Measurements from ENCODE around the gene CBX1. TPM values are rescaled to one million over a fixed set of nuclear protein-coding genes. Genes with fewer than 3 reads are reported as not detected.
A peak's percentile ranks its signal among the peaks of the same experiment; 100 is the strongest.

CBX1 gene
- 113 and 127 TPM in 2 replicates for total RNA-seq (2014; rRNA removed; shearing (Covaris generic))
- polyA plus RNA-seq (2016; fragmentation: Nextera tagmentation; extraction: Ambion mirVana): 223 and 243 TPM in 2 replicates
- long read RNA-seq, partial matches to known transcripts: 35 of 41 reads
- long read RNA-seq, other reads (novel, unspliced or antisense): 2 of 41 reads

- ATAC-seq: peak; percentile 93
- peaks cover 43% of the 10 kb centered on the region for H3K79me2 ChIP-seq (replicated peaks; ENCODE audit: insufficient read depth)
- peak within 1 kb of the TSS; percentile 91 for H2AFZ ChIP-seq
- no peaks in the 10 kb centered on the region; the same call in none of the 2 replicates for H3F3A ChIP-seq (replicated peaks; ENCODE audit: low read depth)
- peaks cover 8% of the 10 kb centered on the region for H3K4me1 Mint-ChIP-seq
- H3K4me3 ChIP-seq: peak within 1 kb of the TSS; percentile 87
- H3K9me3 Mint-ChIP-seq: no peaks in the 10 kb centered on the region; the same call in 1 of the 3 replicates
- peaks cover 3% of the 10 kb centered on the region; the same call in 1 of the 3 replicates for H3K36me3 Mint-ChIP-seq (ENCODE audit: low read depth)
- H3K27me3 Mint-ChIP-seq (ENCODE audit: insufficient read depth, low read depth, poor library complexity): peaks cover 7% of the 10 kb centered on the region
- peaks cover 28% of the 10 kb centered on the region for H4K20me1 ChIP-seq (replicated peaks; ENCODE audit: insufficient read depth)
- peak within 1 kb of the TSS; percentile 80 for H3K4me2 ChIP-seq
- H3K9me2 ChIP-seq (ENCODE audit: insufficient read depth): no peaks in the 10 kb centered on the region
- H3K4me1 ChIP-seq (ENCODE audit: insufficient read depth): peaks cover 7% of the 10 kb centered on the region; the same call in 1 of the 2 replicates
- peak within 1 kb of the TSS; percentile 82 for H3K4me3 Mint-ChIP-seq
- H3K27ac Mint-ChIP-seq: peak within 1 kb of the TSS; percentile 97
- H3K27me3 ChIP-seq (ENCODE audit: insufficient read depth): no peaks in the 10 kb centered on the region
- peak within 1 kb of the TSS; percentile 95 for H3K27ac ChIP-seq (ENCODE audit: low read depth)
- peak; percentile 97 for DNase-seq (ENCODE audit: low spot score)
- H3K36me3 ChIP-seq (ENCODE audit: insufficient read depth): no peaks in the 10 kb centered on the region
- TF ChIP-seq ETS1 (IDR thresholded peaks at IDR 0.05) (peak; percentile 97), POLR2AphosphoS5 (IDR thresholded peaks at IDR 0.05; ENCODE audit: low read depth) (peak; percentile 72; the same call in 1 of the 2 replicates), STAT1 (IDR thresholded peaks at IDR 0.05; ENCODE audit: unreplicated experiment) (no peak)
These were observed at the start of gene CBX1 for GRCh38 chr17:48101012-48101720. TSS of gene CBX1 (minus strand) at chr17:48101478. CDS start at chr17:48077004, 24,474 bp downstream.

GRCh38 chr17:48150597-48151001 is 49.3 kb upstream of the CBX1 start:
- no peak for ATAC-seq

More at GRCh38 chr17:48150597-48151001, 49.3 kb upstream of the CBX1 start:
- no peaks in the 10 kb centered on the region; the same call in 1 of the 2 replicates for H3F3A ChIP-seq (replicated peaks; ENCODE audit: low read depth)
- Mint-ChIP-seq H3K9me3 (no peaks in the 10 kb centered on the region), H3K4me3 (no peak overlapping the region), H3K4me1 (peaks cover 41% of the 10 kb centered on the region), H3K27me3 (ENCODE audit: insufficient read depth, low read depth, poor library complexity) (peaks cover 11% of the 10 kb centered on the region), H3K27ac (no peak overlapping the region), H3K36me3 (ENCODE audit: low read depth) (no peaks in the 10 kb centered on the region)
- H3K9me2 ChIP-seq (ENCODE audit: insufficient read depth): no peaks in the 10 kb centered on the region
- H3K4me3 ChIP-seq: no peak overlapping the region
- no peak overlapping the region for H3K27ac ChIP-seq (ENCODE audit: low read depth)
- no peak overlapping the region for H3K4me2 ChIP-seq
- TF ChIP-seq JUNB (IDR thresholded peaks at IDR 0.05; ENCODE audit: unreplicated experiment): no peak
- TF ChIP-seq EZH2 (IDR thresholded peaks at IDR 0.05; ENCODE audit: low read depth, unreplicated experiment): no peak
- no peak for TF ChIP-seq ZNF114 (CRISPR knock-in tag; IDR thresholded peaks at IDR 0.05)
- no peak for TF ChIP-seq ZNF331 (CRISPR knock-in tag; IDR thresholded peaks at IDR 0.05; ENCODE audit: low read depth)
- no peak for TF ChIP-seq CREB1 (CRISPR knock-in tag; IDR thresholded peaks at IDR 0.05; ENCODE audit: low read depth)
- no peak for TF ChIP-seq POLR2AphosphoS5 (IDR thresholded peaks at IDR 0.05; ENCODE audit: low read depth)
- no peak for TF ChIP-seq NANOG (IDR thresholded peaks at IDR 0.05; ENCODE audit: borderline replicate concordance)
- no peak for TF ChIP-seq CTCF (conservative IDR thresholded peaks at IDR 0.05; ENCODE audit: low read depth in 2 of 2)
- TF ChIP-seq STAT1 (IDR thresholded peaks at IDR 0.05; ENCODE audit: unreplicated experiment): no peak
- H3K4me1 ChIP-seq (ENCODE audit: insufficient read depth): peaks cover 24% of the 10 kb centered on the region
- H3K27me3 ChIP-seq (ENCODE audit: insufficient read depth): no peaks in the 10 kb centered on the region
- no peaks in the 10 kb centered on the region for H3K36me3 ChIP-seq (ENCODE audit: insufficient read depth)
- no peak overlapping the region for H2AFZ ChIP-seq
- H4K20me1 ChIP-seq (replicated peaks; ENCODE audit: insufficient read depth): no peaks in the 10 kb centered on the region
- no peaks in the 10 kb centered on the region for H3K79me2 ChIP-seq (replicated peaks; ENCODE audit: insufficient read depth)
- no peak for DNase-seq (ENCODE audit: low spot score)

Data from GM23338 (cell line).